DND-41 (cell line): ENCODE measurements around the gene DQX1.

Experiments used
- EZH2 ChIP-seq: IDR thresholded peaks from 3 replicates; pipeline ENCODE4 v1.6.1; 2012; ENCODE audit warnings: borderline replicate concordance, low read depth, mild to moderate bottlenecking, moderate library complexity, low read length, inconsistent platforms; ENCODE audit not compliant: severe bottlenecking
- TF ChIP-seq, protein P1 (sequence below): IDR thresholded peaks from 2 replicates; pipeline ENCODE4 v1.5.1; 2012; ENCODE audit warnings: borderline replicate concordance, low read length, moderate library complexity, mild to moderate bottlenecking; ENCODE audit not compliant: poor library complexity, severe bottlenecking; ENCODE audit errors: extremely low read depth

- TF ChIP-seq, protein P1, sequence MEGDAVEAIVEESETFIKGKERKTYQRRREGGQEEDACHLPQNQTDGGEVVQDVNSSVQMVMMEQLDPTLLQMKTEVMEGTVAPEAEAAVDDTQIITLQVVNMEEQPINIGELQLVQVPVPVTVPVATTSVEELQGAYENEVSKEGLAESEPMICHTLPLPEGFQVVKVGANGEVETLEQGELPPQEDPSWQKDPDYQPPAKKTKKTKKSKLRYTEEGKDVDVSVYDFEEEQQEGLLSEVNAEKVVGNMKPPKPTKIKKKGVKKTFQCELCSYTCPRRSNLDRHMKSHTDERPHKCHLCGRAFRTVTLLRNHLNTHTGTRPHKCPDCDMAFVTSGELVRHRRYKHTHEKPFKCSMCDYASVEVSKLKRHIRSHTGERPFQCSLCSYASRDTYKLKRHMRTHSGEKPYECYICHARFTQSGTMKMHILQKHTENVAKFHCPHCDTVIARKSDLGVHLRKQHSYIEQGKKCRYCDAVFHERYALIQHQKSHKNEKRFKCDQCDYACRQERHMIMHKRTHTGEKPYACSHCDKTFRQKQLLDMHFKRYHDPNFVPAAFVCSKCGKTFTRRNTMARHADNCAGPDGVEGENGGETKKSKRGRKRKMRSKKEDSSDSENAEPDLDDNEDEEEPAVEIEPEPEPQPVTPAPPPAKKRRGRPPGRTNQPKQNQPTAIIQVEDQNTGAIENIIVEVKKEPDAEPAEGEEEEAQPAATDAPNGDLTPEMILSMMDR, result no peak
- TF ChIP-seq EZH2, result no peak
These were observed 16.9 kb upstream of the DQX1 start for GRCh38 chr2:74542978-74543377.
